ENCODE measurements around the gene TEX264.
"Not testable (repeated sequence)": the region's sequence is repeated elsewhere in the genome, so short reads cannot be mapped to it uniquely, and the experiment has no call there.

TEX264 gene

GRCh38 chr3:51670823-51671733, at the start of gene TEX264:
Gene TEX264 (plus strand): TSS chr3:51671252. CDS start chr3:51674305, 3,053 bp downstream.
- DNase-seq, result peak; percentile 97

GRCh38 chr3:51622413-51622812, 48.6 kb upstream of the TEX264 start:
- no peak for DNase-seq

GRCh38 chr3:51622868-51623267, 48.2 kb upstream of the TEX264 start:
- DNase-seq, result no peak

- DNase-seq, result no peak
These were observed 40.5 kb upstream of the TEX264 start for GRCh38 chr3:51630513-51630912.

GRCh38 chr3:51637144-51637940, 33.7 kb upstream of the TEX264 start:
- DNase-seq, result no peak

- peak; percentile 42 for DNase-seq
These were observed 33.0 kb upstream of the TEX264 start for GRCh38 chr3:51637941-51638471.

- DNase-seq, result peak; percentile 7
These were observed 28.6 kb upstream of the TEX264 start for GRCh38 chr3:51642462-51642861.

GRCh38 chr3:51646091-51646490, 25.0 kb upstream of the TEX264 start:
- no peak for DNase-seq

- not testable (repeated sequence) for DNase-seq
These were observed 18.9 kb upstream of the TEX264 start for GRCh38 chr3:51652103-51652502.

- not testable (repeated sequence) for DNase-seq
These were observed 17.6 kb upstream of the TEX264 start for GRCh38 chr3:51653409-51653808.

- no peak for DNase-seq
These were observed 13.8 kb upstream of the TEX264 start for GRCh38 chr3:51657234-51657633.

GRCh38 chr3:51659942-51660341, 11.1 kb upstream of the TEX264 start:
- DNase-seq, result no peak

GRCh38 chr3:51662456-51662855, 8.6 kb upstream of the TEX264 start:
- no peak for DNase-seq

- DNase-seq, result no peak
These were observed 2.3 kb upstream of the TEX264 start for GRCh38 chr3:51668756-51669155.

GRCh38 chr3:51669241-51670052, 1.6 kb upstream of the TEX264 start:
- DNase-seq, result peak; percentile 87

- no peak for DNase-seq
These were observed 814 bp upstream of the TEX264 start for GRCh38 chr3:51670053-51670822.

GRCh38 chr3:51671734-51672475, 853 bp downstream of the TEX264 start:
- DNase-seq, result peak; percentile 76

GRCh38 chr3:51673181-51673801, 2.2 kb downstream of the TEX264 start:
- no peak for DNase-seq

GRCh38 chr3:51673802-51674654, 3.0 kb downstream of the TEX264 start:
- DNase-seq, result peak; percentile 32

- peak; percentile 75 for DNase-seq
These were observed 4.2 kb downstream of the TEX264 start for GRCh38 chr3:51675201-51675611.

Measured in activated CD4-positive, alpha-beta T cell treated with anti-CD3 and anti-CD28 coated beads, Interleukin-10, Interleukin-2, amounts not matched to agents 100 ng/mL and 50 ng/mL, durations not matched to agents 16 hours and 8 hours (primary cell).